ENCODE measurements around the gene IL17RC.

IL17RC gene

GRCh38 chr3:9942164-9942563 lies 25.3 kb downstream of the IL17RC start:
- no peaks in the 10 kb centered on the region for H3K9me3 ChIP-seq (ENCODE audit: insufficient read depth, low read length)
- no peak overlapping the region for H2AFZ ChIP-seq (ENCODE audit: low read depth, low read length)
- no peaks in the 10 kb centered on the region for H3K27me3 ChIP-seq (ENCODE audit: low read depth, low read length)
- H3K79me2 ChIP-seq (ENCODE audit: low read length): no peaks in the 10 kb centered on the region
- H4K20me1 ChIP-seq (ENCODE audit: insufficient read depth, low read length): no peaks in the 10 kb centered on the region
- H3K4me3 ChIP-seq (ENCODE audit: low read length): no peak overlapping the region
- H3K36me3 ChIP-seq (replicated peaks; ENCODE audit: low read depth, low read length): peaks cover 2% of the 10 kb centered on the region
- no peak overlapping the region for H3K9ac ChIP-seq (ENCODE audit: low read length)
- H3K27ac ChIP-seq (ENCODE audit: low read length): no peak overlapping the region
- H3K4me2 ChIP-seq (ENCODE audit: low read length): no peak overlapping the region
- no peaks in the 10 kb centered on the region for H3K4me1 ChIP-seq (ENCODE audit: low read length)
- TF ChIP-seq EZH2phosphoT487 (IDR thresholded peaks at IDR 0.05; ENCODE audit: low read depth) (no peak), CTCF (IDR thresholded peaks at IDR 0.05; ENCODE audit: low read depth, low read length) (no peak)

- Histone ChIP-seq H3K9me3 (ENCODE audit: insufficient read depth, low read length) (no peaks in the 10 kb centered on the region), H3K27ac (ENCODE audit: low read length) (no peak overlapping the region), H3K4me3 (ENCODE audit: low read length) (no peak overlapping the region), H3K9ac (ENCODE audit: low read length) (no peak overlapping the region), H3K27me3 (ENCODE audit: low read depth, low read length) (no peaks in the 10 kb centered on the region), H3K4me1 (ENCODE audit: low read length) (no peaks in the 10 kb centered on the region), H3K36me3 (replicated peaks; ENCODE audit: low read depth, low read length) (peaks cover 6% of the 10 kb centered on the region), H3K4me2 (ENCODE audit: low read length) (no peak overlapping the region), H2AFZ (ENCODE audit: low read depth, low read length) (no peak overlapping the region), H4K20me1 (ENCODE audit: insufficient read depth, low read length) (no peaks in the 10 kb centered on the region), H3K79me2 (ENCODE audit: low read length) (no peaks in the 10 kb centered on the region)
- TF ChIP-seq EZH2phosphoT487 (IDR thresholded peaks at IDR 0.05; ENCODE audit: low read depth): no peak
- TF ChIP-seq CTCF (IDR thresholded peaks at IDR 0.05; ENCODE audit: low read depth, low read length): no peak
Observed at GRCh38 chr3:9942934-9943690, 26.2 kb downstream of the IL17RC start.

- Histone ChIP-seq H3K79me2 (ENCODE audit: low read length) (no peaks in the 10 kb centered on the region), H3K27ac (ENCODE audit: low read length) (no peak overlapping the region), H3K27me3 (ENCODE audit: low read depth, low read length) (no peaks in the 10 kb centered on the region), H2AFZ (ENCODE audit: low read depth, low read length) (no peak overlapping the region), H3K9ac (ENCODE audit: low read length) (no peak overlapping the region), H3K4me1 (ENCODE audit: low read length) (no peaks in the 10 kb centered on the region), H3K36me3 (replicated peaks; ENCODE audit: low read depth, low read length) (peaks cover 6% of the 10 kb centered on the region), H3K4me3 (ENCODE audit: low read length) (no peak overlapping the region), H3K9me3 (ENCODE audit: insufficient read depth, low read length) (no peaks in the 10 kb centered on the region), H4K20me1 (ENCODE audit: insufficient read depth, low read length) (no peaks in the 10 kb centered on the region), H3K4me2 (ENCODE audit: low read length) (no peak overlapping the region)
- no peak for TF ChIP-seq CTCF (IDR thresholded peaks at IDR 0.05; ENCODE audit: low read depth, low read length)
- no peak for TF ChIP-seq EZH2phosphoT487 (IDR thresholded peaks at IDR 0.05; ENCODE audit: low read depth)
Observed at GRCh38 chr3:9944271-9944670, 27.4 kb downstream of the IL17RC start.

- Histone ChIP-seq H3K4me2 (ENCODE audit: low read length) (no peak overlapping the region), H3K9me3 (ENCODE audit: insufficient read depth, low read length) (no peaks in the 10 kb centered on the region), H3K4me1 (ENCODE audit: low read length) (no peaks in the 10 kb centered on the region; the same call in 1 of the 2 replicates), H3K9ac (ENCODE audit: low read length) (no peak overlapping the region), H4K20me1 (ENCODE audit: insufficient read depth, low read length) (no peaks in the 10 kb centered on the region), H3K27me3 (ENCODE audit: low read depth, low read length) (no peaks in the 10 kb centered on the region), H3K36me3 (replicated peaks; ENCODE audit: low read depth, low read length) (peaks cover 6% of the 10 kb centered on the region), H3K27ac (ENCODE audit: low read length) (no peak overlapping the region), H2AFZ (ENCODE audit: low read depth, low read length) (no peak overlapping the region), H3K79me2 (ENCODE audit: low read length) (no peaks in the 10 kb centered on the region), H3K4me3 (ENCODE audit: low read length) (no peak overlapping the region)
- TF ChIP-seq CTCF (IDR thresholded peaks at IDR 0.05; ENCODE audit: low read depth, low read length) (no peak), EZH2phosphoT487 (IDR thresholded peaks at IDR 0.05; ENCODE audit: low read depth) (no peak)
Observed at GRCh38 chr3:9945358-9945757, 28.5 kb downstream of the IL17RC start.
